ENCODE results near the gene BTBD9. TPM values are rescaled to one million over a fixed set of nuclear protein-coding genes. Genes with fewer than 3 reads are reported as not detected.

The BTBD9 gene
- total RNA-seq, 1 donor from 2014 or later = 4.5 TPM

- Histone ChIP-seq H3K27me3 (ENCODE audit: control insufficient read depth, insufficient read depth, low read length) (no peaks in the 10 kb centered on the region), H3K36me3 (ENCODE audit: control insufficient read depth, insufficient read depth, low read length) (no peaks in the 10 kb centered on the region), H3K4me3 (ENCODE audit: low read depth, low read length) (no peak overlapping the region)
- FAIRE-seq = peak; percentile 23
- DNase-seq (ENCODE audit: low read depth) = no peak
- no peak for TF ChIP-seq CTCF (IDR thresholded peaks at IDR 0.05; ENCODE audit: insufficient read depth, low read length, severe bottlenecking)
Observed at GRCh38 chr6:38159596-38159995, 480.1 kb downstream of the BTBD9 start.

DNA sequence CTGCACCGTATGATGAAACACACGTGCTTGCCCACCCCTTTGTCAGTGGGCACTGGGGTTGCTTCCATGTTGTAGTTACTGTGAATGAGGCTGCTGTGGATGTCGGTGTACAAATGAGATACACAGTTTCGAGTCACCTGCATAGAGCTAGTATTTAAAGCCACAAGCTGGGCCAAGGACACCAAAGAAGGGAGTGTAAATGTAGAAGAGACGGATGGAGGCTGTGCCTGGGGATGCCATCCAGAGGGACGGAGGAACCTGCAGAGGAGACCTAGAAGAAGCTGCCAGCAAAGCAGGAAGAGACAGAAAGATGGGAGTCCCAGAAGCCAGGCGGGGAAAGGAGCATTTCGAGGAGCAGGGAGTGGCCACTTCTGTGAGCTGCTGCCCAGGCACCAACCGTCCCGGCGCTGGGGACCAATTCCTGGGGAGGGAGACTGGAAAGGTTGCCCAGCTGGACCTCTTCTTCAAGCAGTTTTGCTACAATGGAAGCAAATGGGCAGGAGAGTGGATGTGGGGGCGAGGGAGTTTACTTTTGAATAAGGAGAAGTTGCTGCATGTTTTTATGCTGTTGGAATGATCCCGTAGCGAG, 480.9 kb downstream of the BTBD9 start:
- DNase-seq (ENCODE audit: low read depth) = no peak
- FAIRE-seq = no peak
- no peak for TF ChIP-seq CTCF (IDR thresholded peaks at IDR 0.05; ENCODE audit: insufficient read depth, low read length, severe bottlenecking)
- Histone ChIP-seq H3K27me3 (ENCODE audit: control insufficient read depth, insufficient read depth, low read length) (no peaks in the 10 kb centered on the region), H3K36me3 (ENCODE audit: control insufficient read depth, insufficient read depth, low read length) (no peaks in the 10 kb centered on the region), H3K4me3 (ENCODE audit: low read depth, low read length) (no peak overlapping the region)

DNA sequence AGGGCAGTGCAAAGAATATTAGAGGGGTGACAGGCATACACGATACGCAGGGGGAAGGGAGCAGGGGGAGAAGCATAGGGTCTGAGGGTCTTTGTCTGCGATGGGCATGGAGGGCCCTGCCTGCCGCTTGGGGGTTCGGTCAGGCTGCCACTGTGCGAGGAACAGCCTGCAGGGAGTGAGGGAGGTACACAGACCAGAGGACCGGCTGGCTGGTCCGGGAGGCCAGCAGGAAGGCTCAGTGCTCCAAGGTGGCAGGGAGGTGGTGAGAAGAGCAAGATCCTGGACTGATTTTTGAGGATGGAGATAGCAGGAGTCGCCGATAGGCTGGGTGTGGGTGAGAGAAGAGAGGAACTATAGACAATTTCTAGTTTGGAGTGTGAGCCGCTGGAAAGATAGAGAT, 481.8 kb downstream of the BTBD9 start:
- H3K27me3 ChIP-seq (ENCODE audit: control insufficient read depth, insufficient read depth, low read length) = no peaks in the 10 kb centered on the region
- no peaks in the 10 kb centered on the region for H3K36me3 ChIP-seq (ENCODE audit: control insufficient read depth, insufficient read depth, low read length)
- H3K4me3 ChIP-seq (ENCODE audit: low read depth, low read length) = no peak overlapping the region
- no peak for DNase-seq (ENCODE audit: low read depth)
- no peak for FAIRE-seq
- no peak for TF ChIP-seq CTCF (IDR thresholded peaks at IDR 0.05; ENCODE audit: insufficient read depth, low read length, severe bottlenecking)

- Histone ChIP-seq H3K36me3 (ENCODE audit: control insufficient read depth, insufficient read depth, low read length) (peaks cover under 1% of the 10 kb centered on the region), H3K4me3 (ENCODE audit: low read depth, low read length) (no peak overlapping the region), H3K27me3 (ENCODE audit: control insufficient read depth, insufficient read depth, low read length) (no peaks in the 10 kb centered on the region)
- no peak for DNase-seq (ENCODE audit: low read depth)
- FAIRE-seq = no peak
- TF ChIP-seq CTCF (IDR thresholded peaks at IDR 0.05; ENCODE audit: insufficient read depth, low read length, severe bottlenecking) = no peak
Observed at GRCh38 chr6:38156818-38157565, 482.7 kb downstream of the BTBD9 start.

GRCh38 chr6:38155621-38156204, 484.0 kb downstream of the BTBD9 start:
- H3K27me3 ChIP-seq (ENCODE audit: control insufficient read depth, insufficient read depth, low read length) = no peaks in the 10 kb centered on the region
- H3K4me3 ChIP-seq (ENCODE audit: low read depth, low read length) = no peak overlapping the region
- no peak for FAIRE-seq
- no peak for TF ChIP-seq CTCF (IDR thresholded peaks at IDR 0.05; ENCODE audit: insufficient read depth, low read length, severe bottlenecking)
- H3K36me3 ChIP-seq (ENCODE audit: control insufficient read depth, insufficient read depth, low read length) = peaks cover 3% of the 10 kb centered on the region
- peak; percentile 65 for DNase-seq (ENCODE audit: low read depth)

Measured in bronchial epithelial cell (primary cell).